Neural cell (in vitro differentiated cells): ENCODE data around the gene SH3RF3.

ENCODE experiments used
- EP300 ChIP-seq: fragments of 450-650 bp; conservative IDR thresholded peaks from 2 replicates; pipeline ENCODE4 v1.6.1; 2014; ENCODE audit warnings: antibody characterized with exemption, mild to moderate bottlenecking, moderate library complexity; ENCODE audit not compliant: poor library complexity, severe bottlenecking
- EZH2 ChIP-seq: fragments of 200-600, 300-800 bp; shearing (Covaris generic), sonication (generic); IDR thresholded peaks from 2 replicates; pipeline ENCODE4 v1.6.1; 2014; ENCODE audit warnings: antibody characterized with exemption, low read length, borderline replicate concordance, mild to moderate bottlenecking; ENCODE audit not compliant: insufficient read depth, poor library complexity, severe bottlenecking
- RAD21 ChIP-seq: fragments of 450-650 bp; conservative IDR thresholded peaks from 2 replicates; pipeline ENCODE4 v1.6.1; 2014; ENCODE audit warnings: antibody characterized with exemption, mild to moderate bottlenecking, moderate library complexity
- TF ChIP-seq, protein P1 (sequence below): fragments of 450-650 bp; IDR thresholded peaks from 2 replicates; pipeline ENCODE4 v1.5.1; 2014; ENCODE audit warnings: antibody characterized with exemption, mild to moderate bottlenecking, moderate library complexity; ENCODE audit not compliant: poor library complexity, severe bottlenecking

DNA sequence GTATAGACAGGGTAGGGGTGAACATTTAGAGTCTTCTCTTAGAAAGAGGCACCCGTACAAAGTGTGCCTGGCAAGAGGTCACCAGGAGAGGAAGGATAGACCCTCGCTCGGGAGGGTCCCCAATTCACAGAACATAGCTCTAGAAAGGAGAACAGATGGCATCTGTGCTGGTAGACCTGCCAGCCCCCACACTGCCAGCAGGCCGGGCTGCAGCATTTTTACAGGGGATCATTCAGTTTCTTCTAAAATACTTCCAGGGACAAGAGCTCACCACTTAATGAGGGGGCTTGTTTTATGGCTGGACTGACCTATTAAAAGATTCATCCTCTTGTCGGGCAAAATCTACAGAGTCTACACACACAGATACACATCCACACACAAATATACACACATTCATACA lies 334.9 kb downstream of the SH3RF3 start:
- TF ChIP-seq, protein P1, sequence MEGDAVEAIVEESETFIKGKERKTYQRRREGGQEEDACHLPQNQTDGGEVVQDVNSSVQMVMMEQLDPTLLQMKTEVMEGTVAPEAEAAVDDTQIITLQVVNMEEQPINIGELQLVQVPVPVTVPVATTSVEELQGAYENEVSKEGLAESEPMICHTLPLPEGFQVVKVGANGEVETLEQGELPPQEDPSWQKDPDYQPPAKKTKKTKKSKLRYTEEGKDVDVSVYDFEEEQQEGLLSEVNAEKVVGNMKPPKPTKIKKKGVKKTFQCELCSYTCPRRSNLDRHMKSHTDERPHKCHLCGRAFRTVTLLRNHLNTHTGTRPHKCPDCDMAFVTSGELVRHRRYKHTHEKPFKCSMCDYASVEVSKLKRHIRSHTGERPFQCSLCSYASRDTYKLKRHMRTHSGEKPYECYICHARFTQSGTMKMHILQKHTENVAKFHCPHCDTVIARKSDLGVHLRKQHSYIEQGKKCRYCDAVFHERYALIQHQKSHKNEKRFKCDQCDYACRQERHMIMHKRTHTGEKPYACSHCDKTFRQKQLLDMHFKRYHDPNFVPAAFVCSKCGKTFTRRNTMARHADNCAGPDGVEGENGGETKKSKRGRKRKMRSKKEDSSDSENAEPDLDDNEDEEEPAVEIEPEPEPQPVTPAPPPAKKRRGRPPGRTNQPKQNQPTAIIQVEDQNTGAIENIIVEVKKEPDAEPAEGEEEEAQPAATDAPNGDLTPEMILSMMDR: no peak
- TF ChIP-seq EZH2: no peak
- no peak for TF ChIP-seq RAD21
- TF ChIP-seq EP300: no peak
